Gastrocnemius medialis (tissue), 4 donors: ENCODE data around the gene KRTAP12-4. TPM values are rescaled to one million over a fixed set of nuclear protein-coding genes. Genes with fewer than 3 reads are reported as not detected.

Experiments
- ATAC-seq, 2 donors: fragments of 150-250 bp; one replicate each; pipeline ENCODE4 v1.9.1; 2016
- DNase-seq, 2 donors: peaks; one replicate each; pipeline ENCODE4 v3.0.0-alpha.2; 2019
- H3K27ac ChIP-seq, 4 donors: fragments of 200-600 bp; sonication (generic); 1 replicate in 1 of 4; 2 replicates in 3 of 4; pipeline ENCODE4 v1.5.1; 2016 to 2018; ENCODE audit warnings: mild to moderate bottlenecking in 2 of 4, moderate library complexity in 1 of 4
- H3K27me3 ChIP-seq, 3 donors: fragments of 200-600 bp; sonication (generic) in 2 of 3; 1 replicate in 1 of 3; 2 replicates in 2 of 3; pipeline versions ENCODE4 v1.5.1 to v1.6.0; 2016 to 2019; ENCODE audit warnings: mild to moderate bottlenecking in 1 of 3, moderate library complexity in 1 of 3
- H3K36me3 ChIP-seq, 2 donors: fragments of 200-600 bp; sonication (generic) in 1 of 2; one replicate each; pipeline ENCODE4 v1.5.1; 2017 to 2018
- H3K4me1 ChIP-seq, 2 donors: fragments of 200-600 bp; sonication (generic) in 1 of 2; one replicate each; pipeline ENCODE4 v1.5.1; 2016 to 2017; ENCODE audit warnings: mild to moderate bottlenecking in 2 of 2
- H3K4me3 ChIP-seq, 4 donors: fragments of 200-600 bp; sonication (generic) in 3 of 4; 1 replicate in 1 of 4; 2 replicates in 3 of 4; pipeline ENCODE4 v1.5.1; 2016 to 2019; ENCODE audit warnings: mild to moderate bottlenecking in 2 of 4
- H3K9me3 ChIP-seq, 3 donors: fragments of 200-600 bp; sonication (generic) in 2 of 3; 1 replicate in 1 of 3; 2 replicates in 2 of 3; pipeline ENCODE4 v1.5.1; 2016 to 2019
- POLR2A ChIP-seq, 2 donors: fragments of 450-650 bp; IDR thresholded peaks; one replicate each; pipeline ENCODE4 v1.6.1; 2017; ENCODE audit warnings: antibody characterized with exemption in 2 of 2, mild to moderate bottlenecking in 2 of 2, moderate library complexity in 2 of 2
- in situ Hi-C, 4 donors: fragments of 200-750 bp; cut with MboI; loops; one replicate each; pipeline versions ENCODE4 v1.15.0 to v1.8.0; 2017; ENCODE audit warnings: low sequenced_read_pairs in 4 of 4
- intact Hi-C: fragments of 100-400 bp; cut with DNase I; formaldehyde crosslinking; loops from one replicate; pipeline ENCODE4 v1.15.1; 2023; ENCODE audit warnings: low total_unique reads
- total RNA-seq, 4 donors: library from RNA; depleted of rRNA; stranded (reverse); fragments of >200 nt; gene quantifications; one replicate each; pipeline versions ENCODE4 v1.1.0 to v1.2.3, GENCODE V29; 2016
- TF ChIP-seq, protein P1 (sequence below), 5 experiments: fragments of 450-650 bp in 3 of 5; fragments of 200-600 bp in 2 of 5; sonication (generic) in 2 of 5; IDR thresholded peaks in 4 of 5; conservative IDR thresholded peaks in 1 of 5; 1 replicate in 4 of 5; 2 replicates in 1 of 5; pipeline ENCODE4 v1.5.1; 2016 to 2019; ENCODE audit warnings: antibody characterized with exemption in 5 of 5, mild to moderate bottlenecking in 3 of 5, moderate library complexity in 3 of 5

Gene KRTAP12-4
- total RNA-seq, 4 donors from 2014 or later = not detected

DNA sequence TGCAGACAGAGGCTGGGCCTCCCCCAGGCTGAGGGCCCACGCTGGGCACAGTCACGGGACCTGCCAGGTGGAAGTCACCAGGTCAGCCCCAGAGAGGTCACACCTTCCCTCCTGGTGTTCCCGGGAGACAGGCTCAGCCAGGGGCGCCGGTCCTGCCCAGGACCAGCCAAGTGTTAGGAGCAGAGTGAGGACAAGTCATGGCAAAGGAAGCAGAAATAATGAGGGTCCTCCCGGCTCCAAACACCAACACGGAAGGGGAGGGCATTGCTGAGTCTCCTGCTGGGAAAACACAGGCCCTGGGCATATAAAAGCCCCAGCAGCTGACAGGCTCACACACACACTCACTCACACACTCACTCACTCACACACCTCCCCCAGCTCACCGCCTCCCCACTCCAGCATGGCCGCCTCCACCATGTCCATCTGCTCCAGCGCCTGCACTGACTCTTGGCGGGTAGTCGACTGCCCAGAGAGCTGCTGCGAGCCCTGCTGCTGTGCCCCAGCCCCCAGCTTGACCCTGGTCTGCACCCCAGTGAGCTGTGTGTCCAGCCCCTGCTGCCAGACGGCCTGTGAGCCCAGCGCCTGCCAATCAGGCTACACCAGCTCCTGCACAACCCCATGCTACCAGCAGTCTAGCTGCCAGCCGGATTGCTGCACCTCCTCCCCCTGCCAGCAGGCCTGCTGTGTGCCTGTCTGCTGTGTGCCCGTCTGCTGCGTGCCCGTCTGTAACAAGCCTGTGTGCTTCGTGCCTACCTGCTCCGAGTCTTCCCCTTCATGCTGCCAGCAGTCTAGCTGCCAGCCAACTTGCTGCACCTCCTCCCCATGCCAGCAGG, 17.2 kb downstream of the KRTAP12-4 start, which contains the start of gene KRTAP10-10:
KRTAP10-10 (plus strand) TSS at position 339 of the 833 bp plus-strand sequence; CDS start at position 401, 62 bp downstream.
- intact Hi-C loops = no loop called here
- in situ Hi-C loops = no loop called here
- no peak within 1 kb of the TSS for H3K4me3 ChIP-seq
- H3K27ac ChIP-seq = no peak within 1 kb of the TSS
- TF ChIP-seq, protein P1, sequence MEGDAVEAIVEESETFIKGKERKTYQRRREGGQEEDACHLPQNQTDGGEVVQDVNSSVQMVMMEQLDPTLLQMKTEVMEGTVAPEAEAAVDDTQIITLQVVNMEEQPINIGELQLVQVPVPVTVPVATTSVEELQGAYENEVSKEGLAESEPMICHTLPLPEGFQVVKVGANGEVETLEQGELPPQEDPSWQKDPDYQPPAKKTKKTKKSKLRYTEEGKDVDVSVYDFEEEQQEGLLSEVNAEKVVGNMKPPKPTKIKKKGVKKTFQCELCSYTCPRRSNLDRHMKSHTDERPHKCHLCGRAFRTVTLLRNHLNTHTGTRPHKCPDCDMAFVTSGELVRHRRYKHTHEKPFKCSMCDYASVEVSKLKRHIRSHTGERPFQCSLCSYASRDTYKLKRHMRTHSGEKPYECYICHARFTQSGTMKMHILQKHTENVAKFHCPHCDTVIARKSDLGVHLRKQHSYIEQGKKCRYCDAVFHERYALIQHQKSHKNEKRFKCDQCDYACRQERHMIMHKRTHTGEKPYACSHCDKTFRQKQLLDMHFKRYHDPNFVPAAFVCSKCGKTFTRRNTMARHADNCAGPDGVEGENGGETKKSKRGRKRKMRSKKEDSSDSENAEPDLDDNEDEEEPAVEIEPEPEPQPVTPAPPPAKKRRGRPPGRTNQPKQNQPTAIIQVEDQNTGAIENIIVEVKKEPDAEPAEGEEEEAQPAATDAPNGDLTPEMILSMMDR (IDR thresholded peaks at IDR 0.05 in 4 of 5, conservative IDR thresholded peaks at IDR 0.05 in 1 of 5) = no peak
- no peak for TF ChIP-seq POLR2A (IDR thresholded peaks at IDR 0.05)
- peaks cover 9% of the 10 kb centered on the region in 3 donors for H3K27me3 ChIP-seq
- ATAC-seq (no peak), DNase-seq (no peak)
- H3K9me3 ChIP-seq = no peaks in the 10 kb centered on the region
- no peaks in the 10 kb centered on the region for H3K4me1 ChIP-seq
- H3K36me3 ChIP-seq = no peaks in the 10 kb centered on the region

DNA sequence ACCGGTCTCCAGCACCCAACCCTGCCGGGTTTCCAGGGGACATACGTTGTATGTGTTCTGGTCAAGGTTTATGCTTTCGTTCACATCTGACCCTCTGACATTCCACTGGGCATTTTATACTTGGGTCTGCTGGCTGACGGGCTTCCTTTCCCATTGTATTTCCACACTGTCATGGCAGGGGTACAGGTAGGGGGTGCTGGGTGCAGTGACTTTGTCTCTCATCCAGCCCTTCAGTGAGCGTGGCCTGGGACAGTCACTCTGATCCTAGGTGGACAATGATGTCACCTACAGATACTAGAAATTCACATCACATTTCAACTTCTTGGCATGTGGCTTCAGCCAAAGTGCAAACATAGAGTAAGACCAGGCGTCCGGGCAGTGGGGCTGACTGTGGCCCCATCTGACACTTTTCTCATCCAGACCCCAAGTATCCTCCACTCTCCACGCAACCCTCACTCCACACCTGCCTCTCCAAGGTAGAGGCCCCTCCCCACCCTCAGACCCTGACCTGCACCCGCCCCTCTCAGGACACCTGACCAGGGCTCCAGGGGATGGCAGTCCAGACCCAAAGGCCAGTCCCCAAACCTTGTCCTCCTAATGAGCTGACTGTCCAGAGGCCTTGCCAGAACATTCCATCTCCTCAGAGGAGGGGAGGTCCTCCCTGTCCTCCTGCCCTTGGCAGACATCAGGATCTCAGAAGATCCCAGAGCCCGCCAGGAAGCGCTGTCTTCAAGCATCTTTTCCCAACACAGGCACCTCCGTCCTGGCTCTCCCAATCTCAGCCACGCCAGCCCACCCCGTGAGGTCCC, 18.0 kb downstream of the KRTAP12-4 start:
- intact Hi-C loops = no loop called here
- Histone ChIP-seq H3K4me1 (no peaks in the 10 kb centered on the region), H3K9me3 (no peaks in the 10 kb centered on the region), H3K36me3 (no peaks in the 10 kb centered on the region), H3K27ac (no peak overlapping the region), H3K4me3 (no peak overlapping the region), H3K27me3 (peaks cover 9% of the 10 kb centered on the region in 3 donors)
- DNase-seq (no peak), ATAC-seq (no peak)
- TF ChIP-seq, protein P1 (IDR thresholded peaks at IDR 0.05 in 4 of 5, conservative IDR thresholded peaks at IDR 0.05 in 1 of 5) = no peak
- no peak for TF ChIP-seq POLR2A (IDR thresholded peaks at IDR 0.05)
- in situ Hi-C loops = no loop called here

DNA sequence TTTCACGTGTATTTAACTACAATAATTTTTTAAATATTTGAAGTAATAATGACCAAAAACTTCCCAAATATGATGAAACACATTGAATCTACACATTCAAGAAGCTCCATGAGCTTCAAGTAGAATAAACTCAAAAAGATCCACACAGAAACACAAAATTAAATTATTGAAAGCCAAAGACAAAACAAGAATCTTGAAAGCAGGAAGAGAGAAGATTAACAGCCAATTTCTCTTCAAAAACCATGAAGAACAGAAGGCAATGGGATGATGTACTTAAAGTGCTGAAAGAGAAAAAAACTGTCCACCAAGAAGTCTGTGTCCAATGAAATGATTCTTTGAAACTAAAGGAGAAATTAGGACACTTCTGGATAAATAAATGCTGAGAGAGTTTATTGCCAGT, 22.4 kb downstream of the KRTAP12-4 start:
- ATAC-seq (no peak), DNase-seq (no peak)
- H3K36me3 ChIP-seq = no peaks in the 10 kb centered on the region
- H3K9me3 ChIP-seq = no peaks in the 10 kb centered on the region
- intact Hi-C loops (no loop called here), in situ Hi-C loops (no loop called here)
- TF ChIP-seq, protein P1 (IDR thresholded peaks at IDR 0.05 in 4 of 5, conservative IDR thresholded peaks at IDR 0.05 in 1 of 5) = no peak
- TF ChIP-seq POLR2A (IDR thresholded peaks at IDR 0.05) = no peak
- no peaks in the 10 kb centered on the region for H3K4me1 ChIP-seq
- peaks cover 0 to 16% (median 8%) of the 10 kb centered on the region in 3 donors for H3K27me3 ChIP-seq
- no peak overlapping the region for H3K27ac ChIP-seq
- H3K4me3 ChIP-seq = no peak overlapping the region

DNA sequence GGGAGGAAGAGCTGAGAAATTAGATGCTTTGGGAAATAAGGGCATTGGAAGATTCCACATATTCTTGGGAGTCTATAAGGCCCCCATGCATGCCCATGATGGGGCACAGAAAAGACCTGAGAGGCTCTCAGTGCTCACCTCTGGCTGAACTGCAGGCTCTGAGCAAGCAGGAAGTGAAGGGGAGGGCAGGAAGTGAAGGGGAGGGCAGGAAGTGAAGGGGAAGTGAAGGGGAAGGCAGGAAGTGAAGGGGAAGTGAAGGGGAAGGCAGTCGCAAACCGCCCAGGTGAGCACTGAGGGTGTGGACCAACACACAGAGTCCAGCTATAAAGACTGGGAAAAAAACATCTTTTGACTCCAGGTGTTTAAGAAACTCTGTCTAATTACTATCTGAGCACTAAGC, 24.0 kb downstream of the KRTAP12-4 start:
- DNase-seq (no peak), ATAC-seq (no peak)
- H3K27me3 ChIP-seq = peaks cover 0 to 16% (median 14%) of the 10 kb centered on the region in 3 donors
- intact Hi-C loops = no loop called here
- H3K36me3 ChIP-seq = no peaks in the 10 kb centered on the region
- no peaks in the 10 kb centered on the region for H3K4me1 ChIP-seq
- no peak for TF ChIP-seq POLR2A (IDR thresholded peaks at IDR 0.05)
- TF ChIP-seq, protein P1 (IDR thresholded peaks at IDR 0.05 in 4 of 5, conservative IDR thresholded peaks at IDR 0.05 in 1 of 5) = no peak
- in situ Hi-C loops = no loop called here
- H3K9me3 ChIP-seq = no peaks in the 10 kb centered on the region
- H3K4me3 ChIP-seq = no peak overlapping the region
- no peak overlapping the region for H3K27ac ChIP-seq
